NCI-H1417 (cell line): ENCODE data around the gene COPZ2.
A peak's percentile ranks its signal among the peaks of the same experiment; 100 is the strongest.
"Not testable (repeated sequence)": the region's sequence is repeated elsewhere in the genome, so short reads cannot be mapped to it uniquely, and the experiment has no call there.

Source experiments
- DNase-seq, 3 experiments: peaks; one replicate each; lab custom pipeline; 2025; lab: John Stamatoyannopoulos, UW

COPZ2 gene

DNA sequence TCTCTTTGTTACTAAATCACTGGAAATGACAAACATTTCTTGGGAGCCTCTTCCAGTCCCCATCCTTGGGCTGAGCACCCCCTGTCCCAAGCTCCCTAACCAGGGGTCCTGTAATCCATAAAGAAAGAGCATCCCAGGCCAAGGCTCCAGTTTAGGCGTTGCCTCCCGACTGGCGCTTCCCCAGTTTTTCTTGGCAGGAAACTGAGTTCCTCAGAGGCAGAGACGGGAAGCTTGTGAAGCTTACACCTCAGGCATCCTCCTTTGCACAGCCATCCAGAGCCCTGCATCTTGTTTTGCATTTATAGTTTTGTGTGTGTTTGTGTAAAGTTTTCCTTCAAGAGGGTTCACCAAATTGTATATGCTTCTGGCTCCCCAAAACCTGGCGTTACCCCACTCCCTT is 7.1 kb downstream of the COPZ2 start:
- no peak for DNase-seq

DNA sequence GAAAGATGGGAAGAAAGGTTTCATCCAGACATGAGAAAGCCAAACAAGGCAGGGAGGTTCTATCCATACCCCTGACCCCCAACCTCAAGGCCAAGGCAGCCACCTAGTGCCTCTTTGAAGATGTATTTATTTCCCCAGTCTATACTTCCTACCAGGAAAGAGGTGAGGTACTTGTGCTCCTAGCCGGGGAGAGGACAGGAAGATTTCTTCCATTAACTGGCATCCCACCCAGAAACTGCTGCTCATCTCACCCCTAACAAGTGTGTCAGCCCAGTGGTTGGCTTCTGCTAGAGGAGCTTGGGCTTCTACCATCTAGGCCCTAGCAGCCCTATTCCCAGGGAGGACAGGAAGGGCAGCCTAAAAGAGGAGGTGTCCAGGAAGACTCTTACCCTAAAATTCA is 8.9 kb downstream of the COPZ2 start:
- no peak for DNase-seq

DNA sequence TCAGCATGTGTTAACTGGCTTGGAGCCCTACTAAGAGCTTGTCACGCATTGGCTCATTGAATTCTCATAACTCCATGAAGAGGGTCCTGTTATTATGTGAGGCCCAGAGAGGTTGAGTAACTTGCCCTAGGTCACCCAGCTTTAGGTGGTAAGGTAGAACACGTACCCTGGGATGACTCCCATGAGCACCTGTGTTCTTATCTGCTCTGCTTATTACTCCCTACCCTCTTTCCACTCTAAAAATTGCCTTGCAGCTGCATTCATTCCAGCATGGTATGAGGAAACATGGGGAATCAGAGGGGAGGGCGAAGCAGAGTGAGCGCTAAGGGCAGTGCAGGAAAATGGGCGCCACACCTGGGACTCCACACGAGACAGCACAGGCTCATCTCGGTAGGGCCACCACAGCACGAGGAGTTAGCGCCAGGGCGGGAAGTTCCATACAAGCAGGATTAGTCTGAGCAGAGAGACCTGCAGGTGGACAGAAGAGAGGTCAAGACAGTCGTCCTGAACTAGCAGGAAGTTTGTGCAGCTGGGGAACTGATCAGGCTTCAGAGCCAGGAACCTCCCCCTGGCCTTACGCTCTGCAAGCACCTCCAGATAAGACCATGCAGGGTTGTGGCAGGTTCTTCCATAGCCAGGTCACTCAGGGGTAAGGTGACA is 10.1 kb downstream of the COPZ2 start:
- no peak for DNase-seq

DNA sequence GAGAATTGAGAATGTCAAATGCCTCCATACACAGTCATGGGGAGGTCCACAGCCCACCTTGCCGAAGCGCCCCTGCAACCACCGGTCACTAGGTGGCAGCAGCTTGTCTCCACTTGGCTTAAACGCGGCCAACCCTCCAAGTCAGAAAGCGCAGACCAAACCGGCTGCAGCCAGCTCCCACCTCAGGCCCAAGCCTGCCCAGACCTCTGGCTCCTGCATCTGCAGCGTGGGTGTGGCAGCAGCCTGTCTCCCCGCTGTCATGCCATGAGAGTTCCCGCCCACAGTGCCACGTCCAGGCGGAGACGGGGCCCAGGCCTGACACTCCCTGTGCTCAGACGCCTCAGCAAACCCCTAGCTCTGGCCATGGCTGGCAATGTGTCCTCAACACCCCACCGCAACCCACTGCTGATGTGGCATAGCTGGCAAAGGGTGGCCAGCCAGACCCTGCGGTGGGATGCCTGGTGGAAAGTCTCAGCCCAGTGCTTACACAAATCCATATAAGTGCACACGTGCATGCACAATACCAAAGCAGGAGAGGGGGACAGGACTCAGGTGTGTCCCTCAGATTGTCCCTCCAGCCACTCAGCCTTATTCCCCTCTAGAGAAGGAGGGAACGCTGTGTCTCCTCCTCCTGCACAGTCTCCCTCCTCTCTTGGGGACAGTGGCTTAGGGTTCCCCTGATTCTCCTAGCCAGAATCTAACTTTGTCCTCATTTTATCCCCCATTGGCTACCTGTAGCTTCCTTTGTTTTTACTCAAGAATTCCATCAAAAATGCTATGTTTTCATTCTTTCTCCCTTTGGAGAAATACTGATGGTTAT is 10.9 kb downstream of the COPZ2 start:
- peak; percentile 72 to 92 (median 91) for DNase-seq

DNA sequence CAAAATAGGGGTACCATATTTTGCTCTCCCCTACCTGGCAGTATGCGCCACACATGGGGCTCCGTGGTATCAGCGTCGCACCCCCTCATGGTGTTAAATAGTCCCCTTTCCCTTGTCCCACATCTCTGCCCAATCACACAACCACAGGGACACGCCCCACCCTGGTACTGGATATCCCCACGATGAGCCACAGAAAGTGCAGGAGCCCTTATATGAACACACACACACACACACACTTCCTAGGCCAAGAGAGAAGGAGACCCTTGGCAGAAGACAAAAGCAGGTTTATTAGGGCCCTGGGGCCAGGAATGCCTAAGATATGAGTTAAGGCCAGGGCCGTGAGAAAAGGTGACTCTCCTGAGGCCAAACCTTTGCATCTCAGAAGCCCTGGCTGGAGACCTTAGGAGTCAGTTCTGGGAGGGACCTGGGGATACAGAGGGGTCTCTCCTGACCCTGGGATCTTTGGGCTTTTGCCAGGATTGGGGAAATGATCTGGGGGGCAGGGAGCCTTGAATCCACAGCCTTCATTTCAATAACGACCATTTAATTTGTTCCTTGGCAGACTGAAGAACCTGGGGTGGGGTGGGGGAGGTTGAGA is 11.6 kb downstream of the COPZ2 start:
- DNase-seq: no peak

DNA sequence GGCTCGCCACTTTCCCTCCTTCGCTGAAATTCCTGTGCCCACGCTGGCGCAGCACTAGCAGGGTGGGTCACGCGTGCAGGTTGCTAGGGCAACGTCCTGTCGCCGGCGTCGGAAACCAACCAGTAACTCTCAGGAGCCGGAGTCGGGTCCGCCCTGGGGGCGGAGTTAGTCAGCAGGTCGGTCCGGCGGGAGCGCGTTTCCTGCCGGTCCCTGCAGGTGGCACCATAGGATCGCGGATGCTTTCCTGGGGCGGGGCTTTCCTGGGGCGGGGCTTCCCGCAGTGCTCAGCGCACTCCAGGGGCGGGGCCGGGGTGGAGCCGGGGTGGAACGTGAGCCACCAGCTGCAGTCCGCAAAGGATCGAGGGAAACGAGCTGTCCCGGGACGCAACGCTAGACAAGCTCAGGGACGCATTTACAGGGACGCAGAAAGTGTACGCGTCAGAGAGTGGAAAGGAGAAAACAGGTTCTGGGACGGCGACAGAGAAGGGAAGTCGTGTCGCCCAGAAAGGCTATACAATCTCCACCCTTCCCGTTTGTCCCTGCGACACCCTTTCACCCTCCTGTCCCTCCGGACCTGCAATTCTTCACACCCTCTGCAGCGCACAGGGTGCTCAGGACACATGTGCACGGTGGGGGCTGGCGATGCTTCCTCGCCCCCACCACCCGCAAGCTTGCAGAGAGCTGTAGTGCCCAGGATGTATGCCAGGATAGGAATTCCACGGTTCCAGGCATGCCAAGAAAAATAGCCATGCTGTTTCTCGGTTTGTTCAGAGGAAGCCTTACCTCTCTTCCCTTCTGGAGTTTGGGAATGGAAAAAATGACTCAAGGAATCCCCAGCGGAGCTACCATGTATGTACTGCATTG is 12.3 kb downstream of the COPZ2 start:
- peak; percentile 96 to 98 (median 96) for DNase-seq

DNA sequence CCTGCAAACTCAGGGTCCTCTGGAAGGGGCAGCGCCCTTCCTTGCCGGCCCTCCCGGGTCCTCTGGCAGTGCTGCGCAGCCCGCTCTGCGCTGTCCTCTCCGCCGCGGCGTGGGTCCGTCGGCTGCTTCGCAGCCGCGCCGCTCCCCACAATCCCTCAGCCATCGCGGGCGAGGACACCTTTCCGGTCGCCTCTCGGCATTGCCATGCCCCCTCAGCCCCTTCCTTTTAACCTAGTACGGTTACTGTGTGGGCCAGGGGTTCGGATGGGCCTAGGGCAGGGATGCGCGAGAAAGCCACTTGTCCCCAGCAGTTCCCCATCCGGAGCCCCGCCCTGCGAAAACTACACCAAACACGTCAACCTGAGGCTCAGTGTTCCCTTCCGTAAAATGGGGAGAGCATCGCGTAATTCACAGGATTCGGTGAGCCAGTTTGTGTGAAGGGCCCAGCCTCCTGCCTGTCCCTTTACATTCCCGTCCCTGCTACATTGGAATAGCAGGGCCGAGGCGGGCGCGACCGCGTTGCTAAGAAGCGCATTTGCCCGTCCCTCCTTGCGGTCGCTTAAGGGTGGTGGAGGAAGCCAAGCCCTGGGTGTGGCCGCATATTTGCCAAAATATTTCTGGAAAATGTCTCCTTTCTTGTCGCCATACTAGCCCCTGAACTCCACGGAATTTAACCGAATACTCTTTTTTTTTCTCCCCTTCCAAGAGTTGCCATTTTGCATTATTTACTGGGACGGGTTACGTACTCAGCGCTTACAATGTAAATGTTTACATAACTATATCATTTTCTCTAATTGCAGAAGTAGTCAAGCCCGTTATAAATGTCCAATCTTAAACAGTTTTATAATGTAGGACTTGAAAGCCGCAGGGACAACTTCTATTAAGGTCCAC is 13.2 kb downstream of the COPZ2 start:
- DNase-seq: peak in 2 of 3 experiments; percentile 50 to 82

DNA sequence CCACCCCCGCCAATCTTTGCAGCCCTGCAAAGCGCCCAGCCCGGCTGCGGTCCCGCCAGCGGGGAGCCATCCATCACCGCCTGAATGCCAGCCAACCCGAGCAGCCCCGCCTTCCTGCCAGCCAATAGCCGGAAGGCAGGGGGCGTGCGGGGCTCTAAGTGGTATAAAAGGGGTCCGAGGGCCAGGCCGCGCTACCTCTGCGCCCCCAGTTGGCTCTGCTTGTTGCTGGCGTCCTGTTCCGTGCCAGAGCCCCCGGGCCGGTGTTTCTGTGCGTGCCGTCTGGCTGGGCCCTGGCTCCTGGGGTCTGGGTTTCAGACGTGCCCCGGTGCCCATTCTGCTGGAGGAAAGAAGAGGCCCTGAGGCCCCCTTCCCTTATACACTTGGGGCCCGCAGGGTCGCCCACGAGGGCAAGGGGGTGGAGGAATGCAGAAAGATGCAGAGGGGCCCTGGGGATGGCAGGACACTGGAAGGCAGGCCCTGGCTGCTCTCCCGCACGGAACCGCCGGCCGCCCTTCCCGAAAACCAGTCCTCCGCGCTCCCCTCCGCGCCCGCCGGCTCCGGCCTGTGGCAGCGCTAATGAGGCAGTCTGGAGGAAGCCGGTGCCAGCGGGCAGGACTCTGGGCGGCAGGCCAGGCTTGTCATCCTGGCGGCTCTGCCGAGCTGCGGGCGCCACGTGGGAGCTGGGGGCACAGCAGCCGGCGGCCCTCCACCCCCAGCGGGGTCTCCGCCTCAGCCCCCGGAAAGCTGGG is 14.0 kb downstream of the COPZ2 start:
- peak; percentile 81 to 90 (median 82) for DNase-seq

DNA sequence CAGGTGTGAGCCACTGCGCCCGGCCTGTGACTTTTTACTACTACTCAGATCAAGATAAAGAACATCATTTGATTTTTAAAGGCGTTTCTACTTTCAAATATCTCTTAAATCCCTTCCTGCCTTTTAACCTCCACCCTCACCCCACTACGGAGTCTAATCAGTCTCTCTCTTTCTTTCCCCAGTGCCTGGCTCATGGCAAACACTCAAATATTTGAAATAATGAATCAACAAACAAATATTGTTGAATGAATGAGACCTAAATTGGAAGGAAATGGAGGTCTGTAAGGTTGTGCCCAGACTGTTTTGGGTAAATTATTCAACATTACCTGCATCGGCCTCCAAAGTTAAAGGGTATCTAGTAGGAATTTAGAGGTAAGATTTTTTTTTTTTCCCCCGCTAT is 14.7 kb downstream of the COPZ2 start:
- DNase-seq: no peak

DNA sequence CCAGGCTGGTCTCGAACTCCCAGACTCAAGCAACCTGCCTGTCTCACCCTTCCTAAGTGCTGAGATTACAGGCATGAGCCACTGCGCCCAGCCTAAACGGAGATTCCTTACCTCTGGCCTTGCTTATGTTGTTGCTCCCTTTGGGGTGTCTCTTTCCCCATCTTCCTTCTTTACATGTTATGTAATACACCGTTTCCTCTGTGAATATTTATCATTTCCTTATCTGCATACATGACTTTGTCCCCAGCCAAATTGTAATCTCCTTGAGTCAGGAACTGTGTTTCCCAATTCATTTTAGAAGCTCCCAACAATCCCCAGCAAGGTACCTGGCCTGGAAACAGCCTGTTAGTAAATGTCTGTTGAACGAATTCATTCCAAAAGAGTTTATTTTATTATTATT is 15.7 kb downstream of the COPZ2 start:
- no peak for DNase-seq

DNA sequence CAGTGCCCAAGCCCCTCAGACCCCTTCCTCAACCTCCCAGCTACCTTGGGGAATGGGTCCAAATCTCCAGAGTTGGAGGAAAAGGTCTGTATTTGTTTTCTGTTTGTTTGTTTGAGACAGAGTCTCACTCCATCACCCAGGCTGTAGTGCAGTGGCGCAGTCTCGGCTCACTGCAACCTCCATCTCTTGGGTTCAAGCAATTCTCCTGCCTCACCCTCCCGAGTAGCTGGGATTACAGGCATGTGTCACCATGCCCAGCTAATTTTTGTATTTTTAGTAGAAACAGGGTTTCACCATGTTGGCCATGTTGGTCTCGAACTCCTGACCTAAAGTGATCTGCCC is 19.8 kb downstream of the COPZ2 start:
- DNase-seq: not testable (repeated sequence)

DNA sequence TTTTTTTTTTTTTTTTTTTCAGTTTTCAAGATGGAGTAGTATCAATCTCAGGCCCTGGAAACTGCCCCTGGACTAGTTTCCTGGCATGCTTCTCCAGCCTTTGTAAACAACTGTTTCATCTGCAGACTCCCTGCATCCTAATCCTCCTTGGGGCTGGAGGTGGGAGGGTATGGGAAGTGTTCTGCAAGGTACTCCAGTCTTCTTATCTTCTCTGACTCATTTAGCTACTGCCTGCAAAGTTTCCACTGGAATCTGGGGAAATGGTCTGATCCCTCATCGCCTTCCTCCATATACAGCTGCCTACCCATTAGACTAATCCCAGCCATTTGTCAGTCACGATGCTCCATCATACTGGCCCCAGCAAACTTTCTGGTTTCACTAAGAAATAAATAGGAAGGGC is 21.5 kb downstream of the COPZ2 start:
- peak in 1 of 3 experiments; percentile 40 for DNase-seq

DNA sequence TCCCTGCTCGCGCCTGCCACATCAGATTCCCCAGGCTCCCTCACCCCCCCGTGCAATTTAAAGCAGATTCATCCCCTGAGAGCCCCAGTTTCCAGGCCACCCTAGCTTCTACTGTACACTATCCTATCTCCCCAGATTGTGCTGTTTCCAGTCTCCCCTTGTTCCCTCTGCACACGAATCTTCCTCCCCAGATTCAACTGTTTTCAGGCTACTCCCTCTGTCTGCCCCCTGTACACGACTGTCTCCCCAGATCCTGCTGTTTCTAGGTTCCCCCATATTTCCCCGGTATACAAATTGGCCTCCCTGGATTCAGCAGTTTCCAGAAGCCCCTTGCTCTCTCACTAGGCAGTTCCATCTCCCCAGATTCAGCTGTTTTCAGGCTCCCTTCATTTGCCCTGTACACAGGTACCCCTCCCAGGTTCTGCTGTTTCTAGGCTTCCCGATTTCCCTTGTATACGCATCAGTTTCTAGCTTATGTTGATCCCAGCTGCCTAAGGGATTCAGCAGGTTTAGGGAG is 22.9 kb downstream of the COPZ2 start:
- peak; percentile 59 to 91 (median 71) for DNase-seq

DNA sequence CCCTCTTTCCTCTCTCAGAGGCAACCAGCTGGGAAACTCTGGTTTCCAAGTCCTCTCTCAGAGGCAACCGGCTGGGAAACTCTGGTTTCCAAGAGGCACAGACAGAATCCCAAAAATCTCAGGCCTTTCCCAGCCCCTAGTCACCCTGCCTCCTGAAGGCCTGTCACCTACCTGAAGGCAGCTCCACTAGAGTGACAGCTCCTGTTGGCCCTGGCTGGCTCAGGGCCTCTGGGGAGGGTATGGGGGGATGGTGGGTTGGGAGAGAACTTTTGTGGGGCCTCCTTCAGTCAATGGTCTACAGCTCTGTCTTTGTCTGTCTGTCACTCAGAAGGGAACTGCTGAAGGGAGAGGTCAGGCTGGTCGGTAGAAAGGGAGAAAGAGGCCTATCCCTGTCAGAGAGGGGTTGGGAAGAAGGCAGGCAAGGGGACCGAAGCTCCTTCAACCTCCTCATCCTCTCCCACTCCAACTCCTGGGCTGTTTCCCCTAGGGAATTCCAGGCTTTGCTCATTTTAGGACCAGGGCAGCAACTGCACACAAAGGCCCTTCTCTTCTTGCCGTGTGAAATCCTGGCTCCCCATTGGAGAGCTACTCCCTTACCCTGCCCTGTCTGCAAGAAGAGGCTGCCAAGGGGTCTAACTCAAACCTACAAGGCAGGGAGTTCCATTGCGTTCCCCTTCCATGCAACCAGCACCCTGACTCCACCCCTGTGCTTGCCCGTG is 23.6 kb downstream of the COPZ2 start:
- DNase-seq: no peak

DNA sequence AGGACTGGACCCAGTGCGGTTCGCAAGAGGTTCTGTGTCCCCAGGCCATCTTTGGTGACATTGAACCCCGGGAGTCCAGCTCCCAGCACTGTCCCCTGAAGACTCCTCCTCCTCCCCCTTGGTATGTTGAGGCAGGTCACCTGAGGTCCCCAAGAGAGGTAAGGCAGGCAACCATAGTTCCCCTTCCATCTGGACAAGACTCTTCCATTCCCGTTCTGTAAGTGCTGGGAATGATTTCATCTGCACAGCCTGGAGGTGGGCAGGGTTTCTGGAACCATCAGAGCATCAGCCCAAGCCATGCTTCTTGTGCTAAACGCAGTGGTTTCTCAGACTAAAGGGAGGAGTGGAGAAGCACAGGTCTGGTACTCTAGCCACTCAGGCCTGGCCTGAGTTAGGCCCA is 24.9 kb downstream of the COPZ2 start:
- peak in 1 of 3 experiments; percentile 81 for DNase-seq

DNA sequence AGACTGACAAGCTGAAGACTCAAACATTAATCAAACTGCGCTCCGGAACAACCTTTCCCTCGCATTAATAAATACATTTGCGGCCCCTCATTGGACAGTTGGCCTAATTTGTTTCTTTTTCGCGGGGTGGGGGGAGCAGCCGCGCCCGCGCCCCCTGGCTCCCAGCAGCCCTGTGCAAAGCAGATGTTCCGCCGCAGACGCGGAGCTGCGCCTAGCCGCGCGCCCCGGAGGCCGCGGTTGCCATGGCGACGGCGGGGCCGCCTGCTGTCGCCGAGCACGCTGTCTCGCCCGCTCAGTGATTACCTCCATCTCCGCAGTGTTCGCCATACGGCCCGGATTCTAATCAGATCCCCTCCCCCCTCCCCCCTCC is 25.5 kb downstream of the COPZ2 start:
- peak; percentile 86 to 99 (median 96) for DNase-seq

DNA sequence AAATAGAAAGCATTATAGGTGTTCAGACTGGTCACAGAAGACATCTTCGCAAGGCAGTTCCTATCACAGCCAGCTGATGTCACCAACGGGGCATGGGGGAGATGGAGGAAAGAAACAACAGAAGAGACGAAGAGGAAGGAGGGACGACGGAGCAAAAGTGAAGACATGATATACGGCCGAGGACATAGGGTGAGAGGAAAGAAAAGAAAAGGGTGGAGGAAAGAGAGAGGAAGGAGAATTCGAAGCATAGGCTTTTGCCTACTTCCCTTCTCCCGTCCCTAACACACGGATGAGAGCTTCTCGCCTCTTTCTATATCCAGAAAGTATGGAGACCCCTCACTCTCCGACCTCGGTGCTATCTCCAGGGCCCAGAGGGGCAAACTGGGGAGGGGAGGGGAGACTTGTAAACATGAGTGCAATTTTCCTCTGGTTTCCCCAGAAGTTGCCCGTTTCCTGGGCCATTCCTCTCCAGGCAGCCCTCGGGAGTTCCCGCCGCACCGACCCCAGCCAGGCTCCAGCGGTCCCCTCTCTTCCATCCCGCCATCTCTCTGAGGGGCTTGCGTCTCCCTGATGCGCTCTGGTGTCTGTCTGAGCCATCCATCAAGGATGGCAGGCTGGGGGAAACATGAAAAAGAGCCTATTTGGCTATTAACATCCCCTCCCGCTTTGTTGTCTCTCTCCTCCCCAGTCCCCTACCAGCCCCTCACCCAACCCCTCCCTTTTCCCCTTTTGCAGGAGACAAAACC is 26.0 kb downstream of the COPZ2 start:
- peak; percentile 50 to 88 (median 82) for DNase-seq

DNA sequence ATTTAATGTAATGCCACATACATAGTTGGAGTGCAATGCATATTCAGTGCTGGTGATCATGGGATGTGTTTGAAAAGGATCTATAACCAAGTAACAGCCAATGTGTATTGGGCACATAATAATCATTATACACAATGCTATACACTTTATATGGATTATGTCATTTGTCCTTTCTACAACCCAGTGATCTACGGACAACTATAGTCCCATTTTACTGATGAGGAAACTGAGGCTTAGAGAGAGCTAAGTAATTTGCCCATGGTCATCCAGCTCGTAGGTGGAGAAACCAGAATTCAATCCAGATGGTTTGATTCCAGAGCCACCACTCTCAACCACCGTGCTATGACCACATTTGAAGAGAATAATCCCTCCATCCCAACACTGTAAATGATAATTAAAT is 27.4 kb downstream of the COPZ2 start:
- DNase-seq: no peak
